Lung (tissue), 12 donors: ENCODE measurements around the gene SENP6. TPM values are rescaled to one million over a fixed set of nuclear protein-coding genes. Genes with fewer than 3 reads are reported as not detected.
"Not testable (repeated sequence)": the region's sequence is repeated elsewhere in the genome, so short reads cannot be mapped to it uniquely, and the experiment has no call there.

Source experiments
- ATAC-seq: fragments of 200-7000 bp; cut with Tn5 transposase; one replicate; pipeline ENCODE4 v1.9.1; 2020; ENCODE audit warnings: moderate number of reproducible peaks; ENCODE audit not compliant: insufficient read depth, low FRiP score
- DNase-seq, 3 donors: peaks; one replicate each; pipeline ENCODE4 v3.0.0-alpha.2; 2013 to 2017
- H3K27ac ChIP-seq, 2 donors: one replicate each; pipeline ENCODE4 v1.5.1; 2013; ENCODE audit warnings: mild to moderate bottlenecking in 2 of 2, moderate library complexity in 2 of 2, control low read depth in 1 of 2, inconsistent platforms in 1 of 2, low read depth in 1 of 2, low read length in 1 of 2
- H3K27me3 ChIP-seq, 3 donors: one replicate each; pipeline ENCODE4 v1.5.1; 2013; ENCODE audit warnings: low read length in 2 of 3; ENCODE audit not compliant: control insufficient read depth in 3 of 3, insufficient read depth in 3 of 3
- H3K36me3 ChIP-seq, 4 donors: one replicate each; pipeline ENCODE4 v1.5.1; 2013; ENCODE audit warnings: low read length in 4 of 4, mild to moderate bottlenecking in 1 of 4, moderate library complexity in 1 of 4; ENCODE audit not compliant: control insufficient read depth in 4 of 4, insufficient read depth in 4 of 4
- H3K4me1 ChIP-seq, 5 donors: one replicate each; pipeline ENCODE4 v1.5.1; 2013; ENCODE audit warnings: low read length in 5 of 5, mild to moderate bottlenecking in 2 of 5, moderate library complexity in 1 of 5; ENCODE audit not compliant: control insufficient read depth in 5 of 5, insufficient read depth in 5 of 5
- H3K4me3 ChIP-seq: one replicate; pipeline ENCODE4 v1.5.1; 2013; ENCODE audit warnings: mild to moderate bottlenecking, control low read depth, moderate library complexity
- H3K9ac ChIP-seq, 2 donors: one replicate each; pipeline ENCODE4 v1.5.1; 2013; ENCODE audit warnings: low read length in 2 of 2, control low read depth in 1 of 2; ENCODE audit not compliant: insufficient read depth in 1 of 2
- H3K9me3 ChIP-seq, 4 donors: one replicate each; pipeline ENCODE4 v1.5.1; 2013; ENCODE audit warnings: low read length in 3 of 4, mild to moderate bottlenecking in 1 of 4, moderate library complexity in 1 of 4; ENCODE audit not compliant: control insufficient read depth in 4 of 4, insufficient read depth in 3 of 4
- CTCF ChIP-seq: IDR thresholded peaks from 2 replicates; pipeline ENCODE4 v1.5.1; 2012; ENCODE audit warnings: mild to moderate bottlenecking; ENCODE audit errors: control extremely low read depth, extremely low read depth
- WGBS, 2 donors: extraction: QIAGEN DNeasy Blood & Tissue Kit; methylation state at CpG; one replicate each; pipeline ENCODE4 v1.1.7; 2013; 5-methylcytosine and 5-hydroxymethylcytosine counted together
- polyA plus RNA-seq, 2 donors: library from polyadenylated mRNA; stranded (reverse); fragments of 200-250 nt; gene quantifications; one replicate each; pipeline ENCODE4 v1.2.1, GENCODE V29; 2013
- total RNA-seq, 2 donors: library from RNA; depleted of rRNA in 1 of 2; stranded (reverse); fragments of >200 nt in 1 of 2; gene quantifications; one replicate each; pipeline ENCODE4 v1.2.1, GENCODE V29; 2014 to 2021
- donor health status: control.
- donor health status: control.
- donor health status: Bipolar disorder and iron deficiency.
- donor health status: healthy.
- donor health status: DM: yes; HTN: yes; CAD: no.

SENP6 gene
- total and polyA plus RNA-seq, 4 donors = 28.0 to 209 (median 62.8) TPM

GRCh38 chr6:75689576-75689975, 87.9 kb downstream of the SENP6 start:
- no peaks in the 10 kb centered on the region for H3K9me3 ChIP-seq
- H3K4me3 ChIP-seq = no peak overlapping the region
- H3K9ac ChIP-seq = no peak overlapping the region
- DNase-seq (no peak), ATAC-seq (no peak)
- H3K36me3 ChIP-seq = peaks cover 6 to 25% (median 12%) of the 10 kb centered on the region in 4 donors
- no peaks in the 10 kb centered on the region for H3K27me3 ChIP-seq
- no peak overlapping the region for H3K27ac ChIP-seq
- no peaks in the 10 kb centered on the region for H3K4me1 ChIP-seq
- WGBS, 2 donors = 83 to 93% methylated on average over 7 of the region's 7 CpGs
- TF ChIP-seq CTCF = no peak

GRCh38 chr6:75691012-75691411, 89.3 kb downstream of the SENP6 start:
- H3K4me1 ChIP-seq = no peaks in the 10 kb centered on the region
- WGBS, 2 donors = 86 to 87% methylated on average over 6 of the region's 6 CpGs
- TF ChIP-seq CTCF = no peak
- no peak for ATAC-seq
- no peak overlapping the region for H3K27ac ChIP-seq
- no peaks in the 10 kb centered on the region for H3K9me3 ChIP-seq
- no peak overlapping the region for H3K9ac ChIP-seq
- no peak for DNase-seq
- no peak overlapping the region for H3K4me3 ChIP-seq
- peaks cover 6 to 27% (median 14%) of the 10 kb centered on the region in 4 donors for H3K36me3 ChIP-seq
- no peaks in the 10 kb centered on the region for H3K27me3 ChIP-seq

GRCh38 chr6:75693534-75693933, 91.9 kb downstream of the SENP6 start:
- Histone ChIP-seq H3K27me3 (no peaks in the 10 kb centered on the region), H3K4me3 (no peak overlapping the region), H3K9me3 (no peaks in the 10 kb centered on the region), H3K9ac (no peak overlapping the region), H3K27ac (no peak overlapping the region), H3K4me1 (no peaks in the 10 kb centered on the region), H3K36me3 (peaks cover 8 to 36% (median 17%) of the 10 kb centered on the region in 4 donors)
- DNase-seq = peak in 2 of 3 donors; percentile 30 to 35
- no peak for ATAC-seq
- TF ChIP-seq CTCF = no peak
- 86 to 87% methylated on average over 1 of the region's 1 CpG for WGBS, 2 donors

- H3K27ac ChIP-seq = no peak overlapping the region
- H3K4me3 ChIP-seq = no peak overlapping the region
- TF ChIP-seq CTCF = no peak
- no peak for DNase-seq
- no peak for ATAC-seq
- peaks cover 5 to 30% (median 16%) of the 10 kb centered on the region in 4 donors for H3K36me3 ChIP-seq
- no peak overlapping the region for H3K9ac ChIP-seq
- no peaks in the 10 kb centered on the region for H3K9me3 ChIP-seq
- no peaks in the 10 kb centered on the region for H3K27me3 ChIP-seq
- no peaks in the 10 kb centered on the region for H3K4me1 ChIP-seq
These were observed 92.7 kb downstream of the SENP6 start for GRCh38 chr6:75694406-75694805.

GRCh38 chr6:75708334-75708733, 106.7 kb downstream of the SENP6 start:
- not testable (repeated sequence) for H3K4me1 ChIP-seq, H3K9me3 ChIP-seq, H3K27ac ChIP-seq, H3K9ac ChIP-seq, H3K4me3 ChIP-seq, DNase-seq, ATAC-seq, H3K27me3 ChIP-seq
- WGBS, 2 donors = 98 to 100% methylated on average over 4 of the region's 4 CpGs
- H3K36me3 ChIP-seq = peaks cover 11 to 35% (median 22%) of the 10 kb centered on the region in 4 donors
